Psoas muscle (tissue), 8 donors: ENCODE measurements around the gene MYO10. TPM values are rescaled to one million over a fixed set of nuclear protein-coding genes. Genes with fewer than 3 reads are reported as not detected.

Experiments
- ATAC-seq, 4 donors: fragments of 200-7000 bp; cut with Tn5 transposase; one replicate each; pipeline ENCODE4 v1.9.1; 2020; ENCODE audit warnings: moderate library complexity in 3 of 4, mild to moderate bottlenecking in 2 of 4
- DNase-seq, 2 donors: peaks; one replicate each; pipeline ENCODE4 v3.0.0-alpha.2; 2020
- H3K27ac ChIP-seq: fragments of 200-600 bp; one replicate; pipeline ENCODE4 v1.8.0; 2022
- H3K27me3 ChIP-seq, 3 donors: fragments of 200-600 bp in 1 of 3; one replicate each; pipeline versions ENCODE4 v1.6.1 to v1.8.0; 2013 to 2022; ENCODE audit warnings: low read length in 2 of 3, mild to moderate bottlenecking in 2 of 3, moderate library complexity in 1 of 3; ENCODE audit not compliant: insufficient read depth in 3 of 3
- H3K36me3 ChIP-seq, 2 donors: fragments of 200-600 bp in 1 of 2; one replicate each; pipeline versions ENCODE4 v1.6.1 to v1.8.0; 2013 to 2022; ENCODE audit warnings: low read depth in 1 of 2, mild to moderate bottlenecking in 1 of 2, moderate library complexity in 1 of 2; ENCODE audit not compliant: insufficient read depth in 1 of 2
- H3K4me1 ChIP-seq: fragments of 200-600 bp; one replicate; pipeline ENCODE4 v1.8.0; 2022
- H3K4me3 ChIP-seq: fragments of 200-600 bp; one replicate; pipeline ENCODE4 v1.8.0; 2022; ENCODE audit warnings: mild to moderate bottlenecking
- H3K9me3 ChIP-seq: fragments of 200-600 bp; one replicate; pipeline ENCODE4 v1.8.0; 2022
- CTCF ChIP-seq: fragments of 200-600 bp; IDR thresholded peaks from one replicate; pipeline ENCODE4 v1.8.0; 2022; ENCODE audit warnings: antibody characterized with exemption
- WGBS, 3 donors: extraction: QIAGEN DNeasy Blood & Tissue Kit; methylation state at CpG; one replicate each; pipeline versions ENCODE4 v1.1.6 to v1.1.7; 2013; 5-methylcytosine and 5-hydroxymethylcytosine counted together
- intact Hi-C, 2 donors: fragments of 100-400 bp; cut with DNase I; formaldehyde crosslinking; loops; one replicate each; pipeline versions ENCODE4 v1.11.0 to v1.14.2; 2022
- polyA plus RNA-seq, 3 donors: library from polyadenylated mRNA; stranded (reverse); fragments of 200-250 nt; gene quantifications; one replicate each; pipeline ENCODE4 v1.2.3, GENCODE V29; 2013
- total RNA-seq, 4 donors: library from RNA; stranded (reverse); fragmentation: NEBNext Ultra II Directional in 2 of 4; extraction: Animal tissue kit (Norgen Biotek cat#: 25700) in 2 of 4; gene quantifications; one replicate each; pipeline versions ENCODE4 v1.2.1 to v1.2.4, GENCODE V29; 2021 to 2023
- donor health status: healthy with polysubstance abuse.
- donor health status: DM: no; HTN: no; CAD: no; lungs with moderate emphysema.
- donor health status: Bipolar disorder and iron deficiency.
- donor health status: healthy.
- donor health status: DM: yes; HTN: yes; CAD: no.
- donor health status: DM: no; HTN: no; CAD: no.
- donor health status: DM: no; HTN: no; CAD: no.
- donor health status: DM: yes; HTN: yes; CAD: no.

MYO10 gene
- total and polyA plus RNA-seq, 7 donors, result 1.8 to 10.9 (median 10.0) TPM

GRCh38 chr5:16780325-16780724 lies 155.8 kb downstream of the MYO10 start:
- intact Hi-C loops, result loop anchor here in 1 of 2 donors (10.0 kb wide), 1 partner anchor 296 kb away; no protein-coding TSS in a partner anchor
- 56 to 81% (median 64%) methylated on average over 6 of the region's 6 CpGs for WGBS, 3 donors
- no peak for DNase-seq
- Histone ChIP-seq H3K36me3 (no peaks in the 10 kb centered on the region), H3K4me1 (peaks cover 35% of the 10 kb centered on the region), H3K4me3 (no peak overlapping the region), H3K9me3 (no peaks in the 10 kb centered on the region), H3K27ac (no peak overlapping the region), H3K27me3 (no peaks in the 10 kb centered on the region)
- ATAC-seq, result no peak
- no peak for TF ChIP-seq CTCF

GRCh38 chr5:16777432-16777831 lies 158.7 kb downstream of the MYO10 start:
- no peak overlapping the region for H3K4me3 ChIP-seq
- H3K36me3 ChIP-seq, result no peaks in the 10 kb centered on the region
- intact Hi-C loops, result loop anchor here in 1 of 2 donors (10.0 kb wide), 1 partner anchor 203 kb away; no protein-coding TSS in a partner anchor
- H3K27me3 ChIP-seq, result no peaks in the 10 kb centered on the region
- TF ChIP-seq CTCF, result no peak
- H3K9me3 ChIP-seq, result no peaks in the 10 kb centered on the region
- ATAC-seq (no peak), DNase-seq (no peak)
- H3K27ac ChIP-seq, result no peak overlapping the region
- 94 to 97% (median 95%) methylated on average over 5 of the region's 5 CpGs for WGBS, 3 donors
- H3K4me1 ChIP-seq, result peaks cover 33% of the 10 kb centered on the region

GRCh38 chr5:16776611-16777251 lies 159.4 kb downstream of the MYO10 start:
- 25 to 39% (median 29%) methylated on average over 10 of the region's 10 CpGs for WGBS, 3 donors
- ATAC-seq, result peak; percentile 87 to 95 (median 90)
- H3K36me3 ChIP-seq, result no peaks in the 10 kb centered on the region
- peaks cover 33% of the 10 kb centered on the region for H3K4me1 ChIP-seq
- H3K27ac ChIP-seq, result peak overlapping the region; percentile 54
- no peaks in the 10 kb centered on the region for H3K9me3 ChIP-seq
- intact Hi-C loops, result loop anchor here in 1 of 2 donors (10.0 kb wide), 1 partner anchor 202 kb away; no protein-coding TSS in a partner anchor
- peak; percentile 40 to 86 for DNase-seq
- H3K4me3 ChIP-seq, result no peak overlapping the region
- H3K27me3 ChIP-seq, result no peaks in the 10 kb centered on the region
- TF ChIP-seq CTCF, result peak; percentile 49

- intact Hi-C loops, result loop anchor here in 1 of 2 donors (10.0 kb wide), 1 partner anchor 200 kb away; no protein-coding TSS in a partner anchor
Measured at GRCh38 chr5:16774806-16775205, 161.3 kb downstream of the MYO10 start.

More at GRCh38 chr5:16774806-16775205, 161.3 kb downstream of the MYO10 start:
- Histone ChIP-seq H3K4me1 (peaks cover 33% of the 10 kb centered on the region), H3K4me3 (no peak overlapping the region), H3K27me3 (no peaks in the 10 kb centered on the region), H3K27ac (peak overlapping the region; percentile 5), H3K36me3 (no peaks in the 10 kb centered on the region), H3K9me3 (no peaks in the 10 kb centered on the region)
- TF ChIP-seq CTCF, result no peak
- peak in 1 of 4 donors; percentile 39 for ATAC-seq
- DNase-seq, result no peak
- 53 to 81% (median 58%) methylated on average over 4 of the region's 4 CpGs for WGBS, 3 donors
